Right lobe of liver (tissue), 6 donors: Measurements from ENCODE around the gene TUBAL3. TPM values are rescaled to one million over a fixed set of nuclear protein-coding genes. Genes with fewer than 3 reads are reported as not detected.

ENCODE experiments used
- ATAC-seq, 4 donors: fragments of 200-7000 bp; cut with Tn5 transposase; one replicate each; pipeline ENCODE4 v1.9.1; 2020; ENCODE audit warnings: mild to moderate bottlenecking in 4 of 4, moderate library complexity in 4 of 4
- DNase-seq, 3 donors: peaks; one replicate each; pipeline ENCODE4 v3.0.0-alpha.2; 2020
- H3K27ac ChIP-seq, 3 donors: fragments of 200-600 bp; one replicate each; pipeline ENCODE4 v1.8.0; 2022
- H3K27me3 ChIP-seq, 2 donors: fragments of 200-600 bp; one replicate each; pipeline ENCODE4 v1.8.0; 2022
- H3K36me3 ChIP-seq, 4 donors: fragments of 200-600 bp; sonication (generic) in 1 of 4; one replicate each; pipeline versions ENCODE4 v1.5.1 to v1.8.0; 2017 to 2022; ENCODE audit warnings: control low read depth in 1 of 4
- H3K4me1 ChIP-seq, 4 donors: fragments of 200-600 bp; sonication (generic) in 1 of 4; one replicate each; pipeline versions ENCODE4 v1.5.1 to v1.8.0; 2017 to 2022; ENCODE audit warnings: control low read depth in 1 of 4
- H3K4me3 ChIP-seq, 3 donors: fragments of 200-600 bp; one replicate each; pipeline ENCODE4 v1.8.0; 2022
- H3K9me3 ChIP-seq, 4 donors: fragments of 200-600 bp; sonication (generic) in 1 of 4; one replicate each; pipeline versions ENCODE4 v1.5.1 to v1.8.0; 2017 to 2022; ENCODE audit warnings: control low read depth in 1 of 4
- POLR2A ChIP-seq: fragments of 450-650 bp; IDR thresholded peaks from one replicate; pipeline ENCODE4 v1.6.1; 2017; ENCODE audit warnings: antibody characterized with exemption, mild to moderate bottlenecking
- WGBS: methylation state at CpG from one replicate; pipeline ENCODE4 v1.1.6; 2018; ENCODE audit warnings: low coverage, low lambda C conversion rate; ENCODE audit not compliant: insufficient coverage; ENCODE audit errors: missing lambda C conversion rate; 5-methylcytosine and 5-hydroxymethylcytosine counted together
- intact Hi-C, 2 donors: fragments of 100-400 bp; cut with DNase I; formaldehyde crosslinking; loops; one replicate each; pipeline versions ENCODE4 v1.11.2 to v1.14.1; 2022
- total RNA-seq, 6 experiments: library from RNA; depleted of rRNA in 2 of 6; stranded (reverse); fragments of >200 nt in 2 of 6; fragmentation: NEBNext Ultra II Directional in 3 of 6; extraction: Animal tissue kit (Norgen Biotek cat#: 25700) in 3 of 6; gene quantifications; one replicate each; pipeline versions ENCODE4 v1.1.0 to v1.2.4, GENCODE V29; 2016 to 2023
- TF ChIP-seq, protein P1 (sequence below), 4 donors: fragments of 200-600 bp in 3 of 4; fragments of 450-650 bp in 1 of 4; IDR thresholded peaks; one replicate each; pipeline versions ENCODE4 v1.5.1 to v1.8.0; 2016 to 2022; ENCODE audit warnings: antibody characterized with exemption in 4 of 4, mild to moderate bottlenecking in 2 of 4
- donor health status: DM: no; HTN: yes; CAD: no.
- donor health status: DM: no; HTN: no; CAD: no.
- donor health status: DM: no; HTN: no; CAD: no.
- donor health status: DM: no; HTN: yes; CAD: no.
- donor health status: DM: no; HTN: yes; CAD: no.

Gene TUBAL3
- total RNA-seq, 6 experiments from 2014 or later, result not detected

DNA sequence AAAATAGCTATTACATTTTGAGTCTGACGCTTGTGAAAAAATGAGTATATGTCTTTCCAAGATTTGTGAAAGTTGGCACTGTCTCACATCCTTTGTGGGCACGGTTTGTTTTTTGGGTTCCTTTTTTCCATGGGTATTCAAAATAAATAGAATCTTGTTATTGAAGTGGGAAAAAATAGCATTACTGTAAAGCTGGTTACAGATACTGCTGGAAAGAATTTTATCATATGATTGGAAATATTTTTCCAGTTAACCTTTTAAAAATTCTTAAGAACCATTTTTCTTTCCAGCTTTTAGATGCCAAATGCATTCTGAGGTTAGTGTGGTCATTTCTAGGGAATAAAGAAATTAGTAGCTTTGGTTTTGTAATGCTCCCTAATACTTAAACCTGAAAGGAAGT is 19.1 kb upstream of the TUBAL3 start:
- no peak overlapping the region for H3K27ac ChIP-seq
- intact Hi-C loops, result no loop called here
- H3K4me1 ChIP-seq, result no peaks in the 10 kb centered on the region
- no peaks in the 10 kb centered on the region for H3K27me3 ChIP-seq
- DNase-seq (no peak), ATAC-seq (no peak)
- H3K4me3 ChIP-seq, result no peak overlapping the region
- 34% methylated on average over 2 of the region's 2 CpGs for WGBS
- TF ChIP-seq, protein P1, sequence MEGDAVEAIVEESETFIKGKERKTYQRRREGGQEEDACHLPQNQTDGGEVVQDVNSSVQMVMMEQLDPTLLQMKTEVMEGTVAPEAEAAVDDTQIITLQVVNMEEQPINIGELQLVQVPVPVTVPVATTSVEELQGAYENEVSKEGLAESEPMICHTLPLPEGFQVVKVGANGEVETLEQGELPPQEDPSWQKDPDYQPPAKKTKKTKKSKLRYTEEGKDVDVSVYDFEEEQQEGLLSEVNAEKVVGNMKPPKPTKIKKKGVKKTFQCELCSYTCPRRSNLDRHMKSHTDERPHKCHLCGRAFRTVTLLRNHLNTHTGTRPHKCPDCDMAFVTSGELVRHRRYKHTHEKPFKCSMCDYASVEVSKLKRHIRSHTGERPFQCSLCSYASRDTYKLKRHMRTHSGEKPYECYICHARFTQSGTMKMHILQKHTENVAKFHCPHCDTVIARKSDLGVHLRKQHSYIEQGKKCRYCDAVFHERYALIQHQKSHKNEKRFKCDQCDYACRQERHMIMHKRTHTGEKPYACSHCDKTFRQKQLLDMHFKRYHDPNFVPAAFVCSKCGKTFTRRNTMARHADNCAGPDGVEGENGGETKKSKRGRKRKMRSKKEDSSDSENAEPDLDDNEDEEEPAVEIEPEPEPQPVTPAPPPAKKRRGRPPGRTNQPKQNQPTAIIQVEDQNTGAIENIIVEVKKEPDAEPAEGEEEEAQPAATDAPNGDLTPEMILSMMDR (IDR thresholded peaks at IDR 0.05), result no peak
- TF ChIP-seq POLR2A, result no peak
- H3K9me3 ChIP-seq, result no peaks in the 10 kb centered on the region
- H3K36me3 ChIP-seq, result no peaks in the 10 kb centered on the region

DNA sequence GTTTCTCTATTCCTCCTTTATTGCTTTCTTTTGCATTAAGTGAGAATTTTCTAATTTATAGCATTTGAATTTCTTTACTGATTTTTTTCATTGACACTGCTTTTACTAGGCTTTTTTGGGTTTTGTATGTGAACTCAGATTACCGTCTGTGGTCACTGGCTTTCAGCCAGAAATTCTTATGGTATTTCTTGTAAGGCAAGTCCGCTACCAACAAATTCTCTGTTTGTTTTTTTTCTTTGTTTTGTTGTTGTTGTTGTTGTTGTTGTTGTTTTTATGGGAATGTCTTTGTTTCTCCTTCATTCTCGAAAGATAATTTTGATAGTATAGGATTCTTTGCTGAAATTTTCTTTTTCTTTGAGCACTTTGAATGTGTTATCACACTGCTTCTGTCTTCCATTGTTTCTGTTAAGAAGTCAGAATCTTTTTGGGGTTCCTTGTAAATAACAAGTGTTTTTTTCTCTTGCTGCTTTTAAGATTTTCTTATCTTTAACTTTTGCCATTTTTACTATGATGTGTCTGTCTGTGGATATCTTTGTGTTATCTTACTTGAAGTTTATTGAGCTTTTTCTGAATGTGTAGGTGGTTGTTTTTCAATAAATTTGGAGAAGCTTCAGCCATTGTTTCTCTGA is 15.0 kb upstream of the TUBAL3 start:
- 85% methylated on average over 3 of the region's 3 CpGs for WGBS
- H3K9me3 ChIP-seq, result no peaks in the 10 kb centered on the region
- H3K4me1 ChIP-seq, result peaks cover 0 to 5% (median 0%) of the 10 kb centered on the region in 4 donors
- intact Hi-C loops, result no loop called here
- H3K27me3 ChIP-seq, result no peaks in the 10 kb centered on the region
- H3K4me3 ChIP-seq, result no peak overlapping the region
- H3K36me3 ChIP-seq, result no peaks in the 10 kb centered on the region
- no peak overlapping the region for H3K27ac ChIP-seq
- no peak for ATAC-seq
- DNase-seq, result no peak
- no peak for TF ChIP-seq POLR2A
- TF ChIP-seq, protein P1 (IDR thresholded peaks at IDR 0.05), result no peak

DNA sequence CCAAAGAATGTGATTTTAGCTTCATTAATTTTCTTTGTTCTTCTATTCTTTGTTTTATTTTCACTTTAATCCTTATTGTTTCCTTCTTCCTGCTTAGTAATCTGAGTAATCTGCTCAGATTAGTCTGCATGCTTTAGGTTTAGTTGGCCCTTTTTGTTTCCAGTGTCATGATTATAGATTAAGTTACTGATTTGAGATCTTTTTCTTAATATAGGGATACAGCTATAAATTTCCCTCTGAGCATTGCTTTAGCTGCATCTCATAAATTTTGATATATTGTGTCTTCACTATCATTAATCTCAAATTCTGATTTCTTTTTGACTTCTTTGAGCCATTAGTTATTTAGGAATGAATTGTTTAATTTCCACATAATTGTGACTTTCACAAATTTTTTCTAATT is 14.0 kb upstream of the TUBAL3 start:
- DNase-seq, result no peak
- no peak overlapping the region for H3K4me3 ChIP-seq
- intact Hi-C loops, result no loop called here
- no peaks in the 10 kb centered on the region for H3K36me3 ChIP-seq
- no peaks in the 10 kb centered on the region for H3K27me3 ChIP-seq
- no peaks in the 10 kb centered on the region for H3K9me3 ChIP-seq
- no peak for ATAC-seq
- H3K27ac ChIP-seq, result no peak overlapping the region
- TF ChIP-seq POLR2A, result no peak
- TF ChIP-seq, protein P1 (IDR thresholded peaks at IDR 0.05), result no peak
- peaks cover 0 to 12% (median 2%) of the 10 kb centered on the region in 4 donors for H3K4me1 ChIP-seq

DNA sequence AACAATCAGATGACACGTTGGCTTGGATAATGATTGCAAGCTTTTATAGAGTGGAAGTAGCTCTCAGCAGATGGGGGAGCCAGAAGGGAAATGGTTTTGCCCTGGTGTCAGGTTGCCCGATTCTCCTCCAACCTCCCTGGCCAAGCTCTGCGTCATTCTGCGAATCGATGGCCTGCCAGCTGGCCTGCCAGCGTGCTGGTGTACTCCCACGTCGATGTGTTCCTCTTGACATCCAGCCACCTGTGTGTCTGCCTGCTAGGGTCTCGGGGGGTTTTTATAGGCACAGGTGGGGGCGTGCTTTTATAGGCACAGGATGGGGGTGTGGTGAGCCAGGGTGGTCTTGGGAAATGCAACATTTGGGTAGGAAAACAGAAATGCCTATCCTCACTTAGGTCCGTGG is 12.4 kb upstream of the TUBAL3 start:
- DNase-seq (no peak), ATAC-seq (peak in 1 of 4 donors; percentile 52)
- Histone ChIP-seq H3K4me1 (peaks cover 0 to 12% (median 4%) of the 10 kb centered on the region in 4 donors), H3K9me3 (no peaks in the 10 kb centered on the region), H3K4me3 (no peak overlapping the region), H3K27me3 (no peaks in the 10 kb centered on the region), H3K36me3 (no peaks in the 10 kb centered on the region), H3K27ac (no peak overlapping the region)
- intact Hi-C loops, result no loop called here
- 100% methylated on average over 5 of the region's 11 CpGs for whole genome bisulfite sequencing
- TF ChIP-seq, protein P1 (IDR thresholded peaks at IDR 0.05), result no peak
- TF ChIP-seq POLR2A, result no peak
